Body of pancreas (tissue), 4 donors: ENCODE results near the gene FAM3D.

ENCODE experiments used
- CTCF ChIP-seq, 7 experiments: fragments of 450-650 bp in 4 of 7; fragments of 200-600 bp in 3 of 7; sonication (generic) in 3 of 7; IDR thresholded peaks; one replicate each; pipeline ENCODE4 v1.5.1; 2016 to 2019; ENCODE audit warnings: antibody characterized with exemption in 7 of 7
- POLR2A ChIP-seq, 3 donors: fragments of 450-650 bp; IDR thresholded peaks; one replicate each; pipeline ENCODE4 v1.6.1; 2016; ENCODE audit warnings: antibody characterized with exemption in 3 of 3, mild to moderate bottlenecking in 2 of 3

DNA sequence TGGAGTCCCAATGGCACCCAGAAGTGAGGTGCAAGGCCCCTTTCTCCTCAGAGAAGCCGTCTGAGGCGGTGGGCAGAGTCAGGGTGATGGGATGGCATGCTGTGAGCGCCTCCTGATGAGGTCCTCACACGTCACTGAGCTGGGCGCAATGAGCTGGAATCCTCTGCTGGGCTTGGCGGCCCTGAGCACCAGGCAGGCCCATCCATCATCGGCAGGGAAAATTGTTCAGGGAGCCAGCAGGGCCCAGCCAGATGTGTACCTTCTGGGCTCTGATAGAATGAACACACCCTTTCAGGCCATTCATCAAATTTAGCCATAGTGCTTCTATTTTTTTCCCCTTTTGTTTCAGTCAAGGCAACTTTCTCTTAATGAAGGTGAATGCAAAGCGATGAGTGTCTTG is 43.7 kb downstream of the FAM3D start:
- TF ChIP-seq POLR2A (IDR thresholded peaks at IDR 0.05) = no peak
- TF ChIP-seq CTCF (IDR thresholded peaks at IDR 0.05) = no peak
